ENCODE results near the gene MAPKAPK3.

MAPKAPK3 gene

GRCh38 chr3:50651445-50651844, 34.5 kb downstream of the MAPKAPK3 start:
- no peak overlapping the region for H3K23ac ChIP-seq (ENCODE audit: low read length)
- no peak overlapping the region for H4K8ac ChIP-seq (ENCODE audit: low read depth, low read length)
- no peak overlapping the region for H3K4me3 ChIP-seq (ENCODE audit: low read depth, low read length)
- peaks cover 0 to 2% of the 10 kb centered on the region in 2 experiments for H3K36me3 ChIP-seq (ENCODE audit: control insufficient read depth in 1 of 2, insufficient read depth in 2 of 2, low read length in 2 of 2)
- H2AFZ ChIP-seq (ENCODE audit: insufficient read depth, low read length, poor library complexity): no peak overlapping the region
- H3K9me3 ChIP-seq (ENCODE audit: insufficient read depth, low read depth, low read length): peaks cover 4% of the 10 kb centered on the region
- WGBS (ENCODE audit: extremely low coverage, insufficient coverage, insufficient read length): no CpG with 5 or more reads among the region's 8 CpGs
- H3K27ac ChIP-seq (ENCODE audit: low read depth, low read length): no peak overlapping the region
- no peak overlapping the region for H2BK5ac ChIP-seq (ENCODE audit: low read depth, low read length, poor library complexity)
- no peak overlapping the region for H2AK5ac ChIP-seq (ENCODE audit: low read length)
- no peaks in the 10 kb centered on the region for H3K4me1 ChIP-seq (ENCODE audit: control insufficient read depth in 1 of 2, insufficient read depth in 2 of 2, low read length in 2 of 2)
- H3K79me1 ChIP-seq (ENCODE audit: low read length): no peaks in the 10 kb centered on the region
- no peak overlapping the region for H3K14ac ChIP-seq (ENCODE audit: low read length)
- H3K4me2 ChIP-seq (ENCODE audit: low read length): no peak overlapping the region
- no peak overlapping the region for H3K4ac ChIP-seq (ENCODE audit: low read depth, low read length)
- H3K9ac ChIP-seq (ENCODE audit: low read length): no peak overlapping the region
- no peak overlapping the region for H4K12ac ChIP-seq (ENCODE audit: low read depth, low read length)
- no peaks in the 10 kb centered on the region for H3K79me2 ChIP-seq (ENCODE audit: control insufficient read depth, insufficient read depth, low read length, poor library complexity)
- no peak overlapping the region for H2BK12ac ChIP-seq (ENCODE audit: low read length)
- no peak overlapping the region for H3K18ac ChIP-seq (ENCODE audit: low read length)
- H4K91ac ChIP-seq (ENCODE audit: low read depth, low read length): no peak overlapping the region
- H3K27me3 ChIP-seq (ENCODE audit: insufficient read depth, low read length): no peaks in the 10 kb centered on the region
- H2BK120ac ChIP-seq (ENCODE audit: insufficient read depth, low read length, poor library complexity): no peak overlapping the region
- DNase-seq: no peak

- Histone ChIP-seq H3K4me3 (ENCODE audit: low read depth, low read length) (no peak overlapping the region), H3K36me3 (ENCODE audit: control insufficient read depth in 1 of 2, insufficient read depth in 2 of 2, low read length in 2 of 2) (no peaks in the 10 kb centered on the region), H3K9ac (ENCODE audit: low read length) (no peak overlapping the region), H4K91ac (ENCODE audit: low read depth, low read length) (no peak overlapping the region), H3K79me2 (ENCODE audit: control insufficient read depth, insufficient read depth, low read length, poor library complexity) (no peaks in the 10 kb centered on the region), H2BK5ac (ENCODE audit: low read depth, low read length, poor library complexity) (no peak overlapping the region), H2BK120ac (ENCODE audit: insufficient read depth, low read length, poor library complexity) (no peak overlapping the region), H3K4ac (ENCODE audit: low read depth, low read length) (no peak overlapping the region), H3K18ac (ENCODE audit: low read length) (no peak overlapping the region), H3K27me3 (ENCODE audit: insufficient read depth, low read length) (no peaks in the 10 kb centered on the region), H2AK5ac (ENCODE audit: low read length) (no peak overlapping the region), H3K4me1 (ENCODE audit: control insufficient read depth in 1 of 2, insufficient read depth in 2 of 2, low read length in 2 of 2) (no peaks in the 10 kb centered on the region), H4K12ac (ENCODE audit: low read depth, low read length) (no peak overlapping the region), H4K8ac (ENCODE audit: low read depth, low read length) (no peak overlapping the region), H2AFZ (ENCODE audit: insufficient read depth, low read length, poor library complexity) (no peak overlapping the region), H3K9me3 (ENCODE audit: insufficient read depth, low read depth, low read length) (peaks cover 4% of the 10 kb centered on the region), H2BK12ac (ENCODE audit: low read length) (no peak overlapping the region), H3K23ac (ENCODE audit: low read length) (no peak overlapping the region), H3K4me2 (ENCODE audit: low read length) (no peak overlapping the region), H3K79me1 (ENCODE audit: low read length) (no peaks in the 10 kb centered on the region), H3K14ac (ENCODE audit: low read length) (no peak overlapping the region), H3K27ac (ENCODE audit: low read depth, low read length) (no peak overlapping the region)
- no CpG with 5 or more reads among the region's 7 CpGs for WGBS (ENCODE audit: extremely low coverage, insufficient coverage, insufficient read length)
- no peak for DNase-seq
These were observed 35.1 kb downstream of the MAPKAPK3 start for GRCh38 chr3:50651920-50652529.

DNA sequence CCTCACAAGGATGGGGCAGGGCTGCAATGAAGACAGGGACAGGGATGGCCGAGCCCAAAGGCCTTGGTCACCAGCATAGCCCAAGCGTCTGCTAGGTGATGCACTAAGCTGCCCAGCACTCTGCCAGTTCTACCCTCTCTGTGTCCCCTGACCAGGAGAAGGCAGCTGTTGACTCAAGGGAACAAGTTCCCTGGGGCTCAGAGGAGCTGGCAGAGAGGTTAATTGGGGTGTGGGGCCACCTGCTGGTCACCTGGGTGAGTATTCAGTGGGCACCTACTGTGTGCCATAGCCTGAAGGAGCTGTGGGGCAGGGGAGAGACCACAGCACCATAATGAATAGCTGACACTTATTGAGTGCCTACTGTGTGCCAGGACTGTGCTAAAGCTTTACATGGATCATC, 35.8 kb downstream of the MAPKAPK3 start:
- H3K4me3 ChIP-seq (ENCODE audit: low read depth, low read length): no peak overlapping the region
- no peak overlapping the region for H3K14ac ChIP-seq (ENCODE audit: low read length)
- H3K4me1 ChIP-seq (ENCODE audit: control insufficient read depth in 1 of 2, insufficient read depth in 2 of 2, low read length in 2 of 2): no peaks in the 10 kb centered on the region
- no peaks in the 10 kb centered on the region for H3K36me3 ChIP-seq (ENCODE audit: control insufficient read depth in 1 of 2, insufficient read depth in 2 of 2, low read length in 2 of 2)
- H3K18ac ChIP-seq (ENCODE audit: low read length): no peak overlapping the region
- no peak overlapping the region for H2BK5ac ChIP-seq (ENCODE audit: low read depth, low read length, poor library complexity)
- no peak overlapping the region for H2AK5ac ChIP-seq (ENCODE audit: low read length)
- peaks cover 4% of the 10 kb centered on the region for H3K9me3 ChIP-seq (ENCODE audit: insufficient read depth, low read depth, low read length)
- no peak overlapping the region for H3K9ac ChIP-seq (ENCODE audit: low read length)
- H3K27ac ChIP-seq (ENCODE audit: low read depth, low read length): no peak overlapping the region
- H3K79me1 ChIP-seq (ENCODE audit: low read length): no peaks in the 10 kb centered on the region
- H3K4ac ChIP-seq (ENCODE audit: low read depth, low read length): no peak overlapping the region
- H3K27me3 ChIP-seq (ENCODE audit: insufficient read depth, low read length): no peaks in the 10 kb centered on the region
- no peak overlapping the region for H2BK12ac ChIP-seq (ENCODE audit: low read length)
- DNase-seq: peak in 1 of 2 donors; percentile 20
- no peaks in the 10 kb centered on the region for H3K79me2 ChIP-seq (ENCODE audit: control insufficient read depth, insufficient read depth, low read length, poor library complexity)
- no peak overlapping the region for H3K4me2 ChIP-seq (ENCODE audit: low read length)
- H4K8ac ChIP-seq (ENCODE audit: low read depth, low read length): no peak overlapping the region
- H4K91ac ChIP-seq (ENCODE audit: low read depth, low read length): no peak overlapping the region
- no peak overlapping the region for H2BK120ac ChIP-seq (ENCODE audit: insufficient read depth, low read length, poor library complexity)
- H4K12ac ChIP-seq (ENCODE audit: low read depth, low read length): no peak overlapping the region
- no peak overlapping the region for H3K23ac ChIP-seq (ENCODE audit: low read length)
- no CpG with 5 or more reads among the region's 2 CpGs for WGBS (ENCODE audit: extremely low coverage, insufficient coverage, insufficient read length)
- H2AFZ ChIP-seq (ENCODE audit: insufficient read depth, low read length, poor library complexity): no peak overlapping the region

DNA sequence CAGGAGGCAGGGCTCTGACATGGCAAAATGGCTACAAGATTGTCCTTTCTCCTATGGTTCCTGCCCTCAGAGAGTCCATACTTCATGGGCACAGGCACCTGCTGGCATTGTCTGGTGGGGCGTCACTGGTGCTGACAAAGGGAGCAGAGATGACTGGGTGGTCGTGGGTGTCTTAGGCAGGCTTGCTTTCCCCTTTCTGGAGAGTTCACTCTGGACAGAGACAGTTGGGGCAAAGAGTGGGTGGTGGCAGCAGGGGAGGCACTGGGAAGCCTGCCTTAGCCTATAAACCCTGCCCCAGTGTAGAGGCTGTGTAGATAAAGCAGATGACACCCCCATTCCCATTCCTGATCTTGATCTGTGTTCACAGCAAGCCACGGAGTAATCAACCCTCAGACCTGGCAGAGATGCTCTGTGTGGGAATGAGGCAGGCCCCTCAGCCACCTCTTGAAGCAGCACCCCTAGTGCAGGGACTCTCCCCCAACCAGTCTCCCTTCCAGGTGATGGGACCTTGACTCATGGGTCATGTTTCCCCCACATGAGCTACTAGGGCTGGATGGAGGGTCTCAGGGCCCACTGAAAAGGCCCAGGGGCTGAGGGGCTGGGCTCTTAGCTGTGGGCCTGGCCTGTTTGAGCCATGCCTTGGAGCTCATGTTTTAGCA, 37.1 kb downstream of the MAPKAPK3 start:
- Histone ChIP-seq H3K9ac (ENCODE audit: low read length) (no peak overlapping the region), H2AK5ac (ENCODE audit: low read length) (no peak overlapping the region), H3K4me3 (ENCODE audit: low read depth, low read length) (no peak overlapping the region), H3K4ac (ENCODE audit: low read depth, low read length) (no peak overlapping the region), H3K27me3 (ENCODE audit: insufficient read depth, low read length) (peaks cover 3% of the 10 kb centered on the region), H4K91ac (ENCODE audit: low read depth, low read length) (no peak overlapping the region), H2BK120ac (ENCODE audit: insufficient read depth, low read length, poor library complexity) (no peak overlapping the region), H3K23ac (ENCODE audit: low read length) (no peak overlapping the region), H3K79me1 (ENCODE audit: low read length) (no peaks in the 10 kb centered on the region), H3K14ac (ENCODE audit: low read length) (no peak overlapping the region), H2BK12ac (ENCODE audit: low read length) (no peak overlapping the region), H3K27ac (ENCODE audit: low read depth, low read length) (no peak overlapping the region), H3K9me3 (ENCODE audit: insufficient read depth, low read depth, low read length) (no peaks in the 10 kb centered on the region), H4K12ac (ENCODE audit: low read depth, low read length) (no peak overlapping the region), H3K79me2 (ENCODE audit: control insufficient read depth, insufficient read depth, low read length, poor library complexity) (no peaks in the 10 kb centered on the region), H3K4me2 (ENCODE audit: low read length) (no peak overlapping the region), H2BK5ac (ENCODE audit: low read depth, low read length, poor library complexity) (no peak overlapping the region), H4K8ac (ENCODE audit: low read depth, low read length) (no peak overlapping the region), H3K18ac (ENCODE audit: low read length) (no peak overlapping the region), H3K4me1 (ENCODE audit: control insufficient read depth in 1 of 2, insufficient read depth in 2 of 2, low read length in 2 of 2) (no peaks in the 10 kb centered on the region), H2AFZ (ENCODE audit: insufficient read depth, low read length, poor library complexity) (no peak overlapping the region), H3K36me3 (ENCODE audit: control insufficient read depth in 1 of 2, insufficient read depth in 2 of 2, low read length in 2 of 2) (no peaks in the 10 kb centered on the region)
- WGBS (ENCODE audit: extremely low coverage, insufficient coverage, insufficient read length): no CpG with 5 or more reads among the region's 3 CpGs
- DNase-seq: no peak
